ENCODE measurements around the gene RPTOR. TPM values are rescaled to one million over a fixed set of nuclear protein-coding genes. Genes with fewer than 3 reads are reported as not detected.
"Not testable (repeated sequence)": the region's sequence is repeated elsewhere in the genome, so short reads cannot be mapped to it uniquely, and the experiment has no call there.

RPTOR gene
- total RNA-seq, 2 donors from 2014 or later = 62.0 to 228 TPM

DNA sequence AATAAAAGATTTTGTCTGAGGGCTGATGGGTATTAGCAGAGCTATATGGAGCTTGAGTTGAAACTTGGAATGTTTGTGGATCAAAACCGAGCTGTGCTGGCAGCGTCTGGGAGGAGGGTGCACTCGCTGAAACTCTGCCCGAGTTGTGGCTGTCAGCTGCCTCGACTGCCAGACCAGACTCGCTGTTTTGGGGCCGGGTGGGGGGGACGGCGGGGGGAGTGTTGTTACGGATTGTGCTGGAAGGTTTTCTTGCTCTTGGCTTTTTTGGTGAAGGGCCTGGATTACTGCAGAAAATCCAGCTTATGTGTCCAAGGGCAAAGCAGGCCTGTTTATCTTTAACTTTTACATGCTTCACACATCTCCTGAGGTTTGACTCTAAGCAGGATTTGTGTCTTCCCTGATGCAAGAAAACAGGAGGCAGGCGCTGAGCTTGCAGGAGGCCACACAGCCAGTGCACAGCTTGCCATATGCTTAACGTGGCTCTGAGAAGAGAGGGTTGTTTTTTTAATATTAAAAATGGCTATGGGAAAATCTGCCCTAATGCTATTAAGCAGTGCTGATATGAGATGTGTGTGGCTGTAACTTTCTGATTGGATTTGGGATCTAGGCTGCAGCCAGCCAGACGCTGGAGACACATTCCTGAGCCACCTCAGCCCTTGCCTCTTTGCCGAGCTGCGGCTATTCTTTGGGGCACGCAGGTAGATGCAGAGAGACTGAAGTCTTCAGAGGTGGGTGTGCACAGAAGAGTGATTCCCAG is 20.5 kb upstream of the RPTOR start:
- H3K36me3 Mint-ChIP-seq (ENCODE audit: low read depth) = no peaks in the 10 kb centered on the region
- H3K9me3 Mint-ChIP-seq = no peaks in the 10 kb centered on the region
- peaks cover 26% of the 10 kb centered on the region for H3K27me3 Mint-ChIP-seq
- H3K27ac Mint-ChIP-seq = no peak overlapping the region
- no peaks in the 10 kb centered on the region for H3K4me1 Mint-ChIP-seq
- no peak for ATAC-seq (replicated peaks)
- no peak overlapping the region for H3K4me3 Mint-ChIP-seq

DNA sequence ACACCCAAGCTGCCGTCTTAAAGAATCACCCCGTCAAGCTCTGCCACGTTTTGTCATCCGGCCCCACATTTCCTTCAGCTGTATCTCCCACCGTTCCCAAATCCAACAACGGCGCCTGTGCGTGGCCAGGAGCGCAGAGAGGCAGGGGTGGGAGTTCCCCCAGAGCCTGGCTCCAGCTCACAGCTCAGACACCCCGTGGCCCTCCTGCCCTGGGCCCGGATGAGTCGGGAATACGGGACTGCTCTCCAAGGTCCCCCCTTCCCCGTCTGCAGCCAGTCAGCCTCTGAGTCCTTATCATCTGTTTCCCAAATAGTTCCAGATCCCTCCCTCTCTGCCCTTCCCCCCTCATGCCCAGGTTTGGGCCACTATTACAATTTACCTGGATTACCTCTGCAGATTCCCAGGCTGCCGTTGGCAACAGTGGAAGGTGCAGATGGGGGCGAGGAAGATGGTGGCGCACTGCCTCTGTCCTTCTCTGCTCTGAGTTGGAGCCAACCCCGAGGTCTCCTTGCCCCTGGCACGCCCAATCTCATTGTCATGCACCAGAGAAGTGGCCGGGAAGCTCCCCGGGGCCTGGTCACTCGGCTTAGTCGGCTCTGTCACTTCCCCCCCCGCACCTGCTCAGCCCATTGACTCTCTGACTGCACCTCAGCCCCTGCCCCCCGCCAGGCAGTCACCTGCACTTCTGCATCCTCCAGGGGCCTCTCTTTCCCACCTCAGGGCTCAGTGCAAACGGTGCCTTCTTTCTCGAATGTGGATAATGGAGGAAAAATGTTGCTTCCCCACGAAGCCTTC is 18.3 kb upstream of the RPTOR start:
- no peaks in the 10 kb centered on the region for H3K36me3 Mint-ChIP-seq (ENCODE audit: low read depth)
- H3K27me3 Mint-ChIP-seq = peaks cover 16% of the 10 kb centered on the region
- no peak for ATAC-seq (replicated peaks)
- no peak overlapping the region for H3K27ac Mint-ChIP-seq
- H3K4me3 Mint-ChIP-seq = no peak overlapping the region
- no peaks in the 10 kb centered on the region for H3K4me1 Mint-ChIP-seq
- H3K9me3 Mint-ChIP-seq = no peaks in the 10 kb centered on the region

DNA sequence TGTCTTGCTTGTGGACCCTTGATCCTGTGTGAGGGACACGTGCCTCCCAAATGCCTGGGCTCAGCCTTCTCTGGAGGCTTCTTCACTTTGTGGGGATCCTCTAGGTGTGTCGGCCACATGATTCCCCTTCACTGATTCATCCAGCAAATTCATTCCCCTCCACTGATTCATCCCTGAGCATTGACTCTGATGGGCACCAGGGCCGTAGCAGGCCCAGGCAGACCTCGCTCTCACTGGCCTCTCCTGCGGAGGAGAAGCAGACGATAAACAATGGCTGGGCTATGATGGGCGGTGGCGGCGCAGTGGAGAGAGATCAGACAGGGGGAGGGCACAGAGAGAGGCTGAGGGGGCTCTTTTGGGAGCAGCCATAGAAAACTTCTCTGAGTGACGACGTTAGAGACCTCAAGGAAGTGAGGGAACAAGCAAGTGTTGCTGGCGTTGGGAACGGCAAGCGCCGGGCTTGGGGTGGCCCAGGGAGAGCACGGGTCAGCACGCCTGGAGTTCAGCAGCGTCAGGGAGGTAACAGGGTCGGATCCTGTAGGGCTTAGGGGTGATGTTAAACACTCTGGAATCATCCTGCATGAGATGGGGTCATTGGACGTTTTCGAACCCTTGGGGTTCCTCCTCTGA is 17.5 kb upstream of the RPTOR start:
- Mint-ChIP-seq H3K4me3 (no peak overlapping the region), H3K4me1 (no peaks in the 10 kb centered on the region), H3K27ac (no peak overlapping the region), H3K9me3 (no peaks in the 10 kb centered on the region), H3K27me3 (peaks cover 18% of the 10 kb centered on the region), H3K36me3 (ENCODE audit: low read depth) (no peaks in the 10 kb centered on the region)
- no peak for ATAC-seq (replicated peaks)

DNA sequence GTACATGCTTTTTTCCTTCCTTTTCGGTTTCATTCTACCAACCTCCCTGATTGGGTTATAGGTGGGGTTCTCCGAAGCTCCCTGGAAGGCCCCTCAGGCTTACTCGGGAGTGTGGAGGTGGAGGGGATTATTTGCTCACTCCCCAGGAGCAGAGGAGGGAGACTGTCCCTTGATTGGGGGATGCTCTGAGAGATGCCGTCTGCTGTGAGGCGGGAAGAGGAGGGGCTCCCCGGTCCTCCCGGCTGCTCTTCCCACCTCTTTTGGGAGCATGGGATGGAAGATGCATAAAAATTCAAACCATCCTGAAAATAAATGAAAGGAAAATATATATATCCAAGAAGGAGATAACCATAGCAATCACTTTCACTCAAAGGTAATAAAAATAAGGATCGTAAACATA is 16.1 kb upstream of the RPTOR start:
- H3K27me3 Mint-ChIP-seq = peaks cover 14% of the 10 kb centered on the region
- no peak for ATAC-seq (replicated peaks)
- H3K4me3 Mint-ChIP-seq = no peak overlapping the region
- H3K9me3 Mint-ChIP-seq = no peaks in the 10 kb centered on the region
- no peak overlapping the region for H3K27ac Mint-ChIP-seq
- H3K36me3 Mint-ChIP-seq (ENCODE audit: low read depth) = no peaks in the 10 kb centered on the region
- H3K4me1 Mint-ChIP-seq = no peaks in the 10 kb centered on the region

GRCh38 chr17:80529104-80529903 is 15.3 kb upstream of the RPTOR start:
- peaks cover 14% of the 10 kb centered on the region for H3K27me3 Mint-ChIP-seq
- ATAC-seq (replicated peaks) = no peak
- H3K27ac Mint-ChIP-seq = no peak overlapping the region
- no peaks in the 10 kb centered on the region for H3K9me3 Mint-ChIP-seq
- H3K36me3 Mint-ChIP-seq (ENCODE audit: low read depth) = no peaks in the 10 kb centered on the region
- H3K4me1 Mint-ChIP-seq = no peaks in the 10 kb centered on the region
- no peak overlapping the region for H3K4me3 Mint-ChIP-seq

GRCh38 chr17:80529904-80530292 is 14.7 kb upstream of the RPTOR start:
- Mint-ChIP-seq H3K27ac (no peak overlapping the region), H3K9me3 (no peaks in the 10 kb centered on the region), H3K27me3 (peaks cover 14% of the 10 kb centered on the region), H3K4me1 (no peaks in the 10 kb centered on the region), H3K4me3 (no peak overlapping the region), H3K36me3 (ENCODE audit: low read depth) (no peaks in the 10 kb centered on the region)
- no peak for ATAC-seq (replicated peaks)

- no peak for ATAC-seq (replicated peaks)
- Mint-ChIP-seq H3K36me3 (ENCODE audit: low read depth) (no peaks in the 10 kb centered on the region), H3K9me3 (no peaks in the 10 kb centered on the region), H3K4me3 (no peak overlapping the region), H3K27me3 (peaks cover 11% of the 10 kb centered on the region), H3K4me1 (no peaks in the 10 kb centered on the region), H3K27ac (no peak overlapping the region)
These were observed 13.2 kb upstream of the RPTOR start for GRCh38 chr17:80531400-80531799.

DNA sequence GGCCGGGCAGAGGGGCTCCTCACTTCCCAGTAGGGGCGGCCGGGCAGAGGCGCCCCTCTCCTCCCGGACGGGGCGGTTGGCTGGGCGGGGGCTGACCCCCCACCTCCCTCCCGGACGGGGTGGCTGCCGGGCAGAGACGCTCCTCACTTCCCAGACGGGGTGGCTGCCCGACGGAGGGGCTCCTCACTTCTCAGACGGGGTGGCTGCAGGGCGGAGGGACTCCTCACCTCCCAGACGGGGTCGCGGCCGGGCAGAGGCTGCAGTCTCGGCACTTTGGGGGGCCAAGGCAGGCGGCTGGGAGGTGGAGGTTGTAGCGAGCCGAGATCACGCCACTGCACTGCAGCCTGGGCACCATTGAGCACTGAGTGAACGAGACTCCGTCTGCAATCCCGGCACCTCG is 7.3 kb upstream of the RPTOR start:
- not testable (repeated sequence) for H3K4me3 Mint-ChIP-seq; H3K27ac Mint-ChIP-seq; ATAC-seq (replicated peaks); H3K27me3 Mint-ChIP-seq; H3K4me1 Mint-ChIP-seq; H3K36me3 Mint-ChIP-seq (ENCODE audit: low read depth); H3K9me3 Mint-ChIP-seq

GRCh38 chr17:80538484-80538883 is 6.2 kb upstream of the RPTOR start:
- Mint-ChIP-seq H3K27me3 (peaks cover 7% of the 10 kb centered on the region), H3K9me3 (no peaks in the 10 kb centered on the region), H3K4me1 (no peaks in the 10 kb centered on the region), H3K36me3 (ENCODE audit: low read depth) (no peaks in the 10 kb centered on the region), H3K27ac (no peak overlapping the region), H3K4me3 (no peak overlapping the region)
- no peak for ATAC-seq (replicated peaks)

GRCh38 chr17:80539022-80539641 is 5.5 kb upstream of the RPTOR start:
- ATAC-seq (replicated peaks) = no peak
- H3K9me3 Mint-ChIP-seq = no peaks in the 10 kb centered on the region
- peaks cover 7% of the 10 kb centered on the region for H3K27me3 Mint-ChIP-seq
- H3K4me1 Mint-ChIP-seq = no peaks in the 10 kb centered on the region
- no peak overlapping the region for H3K27ac Mint-ChIP-seq
- H3K4me3 Mint-ChIP-seq = no peak overlapping the region
- no peaks in the 10 kb centered on the region for H3K36me3 Mint-ChIP-seq (ENCODE audit: low read depth)

- ATAC-seq (replicated peaks) = no peak
- Mint-ChIP-seq H3K27ac (peak overlapping the region; percentile 96), H3K27me3 (peaks cover 3% of the 10 kb centered on the region), H3K9me3 (no peaks in the 10 kb centered on the region), H3K4me3 (peak overlapping the region; percentile 90), H3K36me3 (ENCODE audit: low read depth) (peaks cover 4% of the 10 kb centered on the region), H3K4me1 (peaks cover 10% of the 10 kb centered on the region)
These were observed 825 bp downstream of the RPTOR start for GRCh38 chr17:80545499-80545826.

GRCh38 chr17:80546267-80546666 is 1.6 kb downstream of the RPTOR start:
- H3K27me3 Mint-ChIP-seq = peaks cover 3% of the 10 kb centered on the region
- ATAC-seq (replicated peaks) = no peak
- H3K9me3 Mint-ChIP-seq = no peaks in the 10 kb centered on the region
- peaks cover 10% of the 10 kb centered on the region for H3K4me1 Mint-ChIP-seq
- H3K36me3 Mint-ChIP-seq (ENCODE audit: low read depth) = peaks cover 4% of the 10 kb centered on the region
- H3K4me3 Mint-ChIP-seq = peak overlapping the region; percentile 90
- peak overlapping the region; percentile 96 for H3K27ac Mint-ChIP-seq

DNA sequence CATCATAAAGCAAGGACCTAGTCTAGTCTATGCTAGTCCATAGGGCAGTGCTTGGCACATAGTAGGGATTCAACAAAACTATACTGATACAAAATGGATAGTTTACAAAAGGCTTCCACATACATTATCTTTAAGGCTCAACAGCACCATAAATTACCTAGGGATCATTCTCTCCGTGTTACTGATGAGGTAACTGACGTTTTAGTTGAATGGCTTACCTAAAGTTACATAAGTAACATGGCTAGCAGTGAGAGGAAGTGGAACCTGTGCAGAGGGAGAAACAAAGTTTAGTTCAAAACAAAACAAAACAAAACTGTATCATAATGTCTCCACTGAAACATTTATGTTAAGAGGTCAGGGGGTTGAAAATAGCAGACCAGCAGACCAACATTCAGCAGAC is 7.9 kb downstream of the RPTOR start:
- Mint-ChIP-seq H3K36me3 (ENCODE audit: low read depth) (peaks cover 18% of the 10 kb centered on the region), H3K4me1 (peaks cover 4% of the 10 kb centered on the region), H3K27me3 (no peaks in the 10 kb centered on the region), H3K9me3 (no peaks in the 10 kb centered on the region), H3K4me3 (no peak overlapping the region), H3K27ac (no peak overlapping the region)
- no peak for ATAC-seq (replicated peaks)

DNA sequence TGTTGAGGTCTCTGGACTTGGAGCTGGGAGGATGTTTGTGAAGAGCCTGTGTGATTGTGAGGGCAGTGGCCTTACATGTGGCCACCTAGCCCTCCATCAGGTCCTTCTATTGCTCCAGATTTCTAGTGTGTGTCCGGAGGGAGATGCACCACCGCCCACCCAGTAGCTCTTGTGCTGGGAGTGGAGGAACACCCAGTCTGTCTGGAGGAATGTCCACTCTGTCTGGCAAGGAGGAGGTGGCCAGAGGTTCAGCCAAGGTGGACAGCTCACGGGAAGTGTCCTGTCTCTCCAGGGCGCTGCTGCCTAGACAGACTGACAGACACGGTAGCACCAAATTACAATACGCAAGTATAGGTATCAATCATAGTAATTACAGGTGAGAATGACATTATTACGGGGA is 10.6 kb downstream of the RPTOR start:
- Mint-ChIP-seq H3K27me3 (no peaks in the 10 kb centered on the region), H3K9me3 (no peaks in the 10 kb centered on the region), H3K27ac (no peak overlapping the region), H3K4me3 (no peak overlapping the region), H3K36me3 (ENCODE audit: low read depth) (peaks cover 19% of the 10 kb centered on the region), H3K4me1 (peaks cover 8% of the 10 kb centered on the region)
- ATAC-seq (replicated peaks) = no peak

Data from activated T-helper 17 cell treated with anti-CD3 and anti-CD28 coated beads, Interleukin-2, amount 50 U/mL, for 72 hours (primary cell).